ENCODE measurements around the gene KRT86.
"Not testable (repeated sequence)": the region's sequence is repeated elsewhere in the genome, so short reads cannot be mapped to it uniquely, and the experiment has no call there.

Gene KRT86

DNA sequence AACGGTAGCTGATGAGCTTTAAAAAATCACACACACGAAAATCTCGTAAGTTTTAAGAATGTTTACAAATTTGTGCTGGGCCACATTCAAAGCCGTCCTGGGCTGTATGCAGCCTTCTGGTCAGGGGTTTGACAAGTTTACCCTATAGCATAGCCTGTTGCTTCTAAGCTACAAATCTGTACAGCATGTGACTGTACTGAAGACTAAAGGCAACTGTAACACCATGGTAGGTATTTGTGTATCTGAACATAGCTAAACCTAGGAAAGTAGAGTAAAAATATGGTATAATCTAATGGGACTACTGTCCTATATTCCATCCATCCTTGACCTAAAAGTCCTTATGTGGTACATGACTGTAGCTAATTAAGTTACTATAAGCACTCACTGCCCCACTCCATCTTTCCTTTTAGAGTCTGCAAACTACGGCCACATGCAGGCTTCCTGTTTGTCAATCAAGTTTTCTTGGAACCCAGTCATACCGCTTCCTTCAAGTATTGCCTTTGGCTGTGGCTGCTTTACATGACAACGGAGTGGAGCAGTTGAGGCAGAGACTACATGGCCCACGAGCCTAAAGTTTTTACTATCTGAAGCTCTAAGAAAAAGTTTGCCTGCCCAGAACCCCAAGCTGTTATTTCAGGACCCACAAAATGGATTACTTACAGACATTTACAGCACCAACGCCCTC is 22.9 kb upstream of the KRT86 start:
- no peak overlapping the region for H3K4me3 ChIP-seq (ENCODE audit: low read depth, low read length)

DNA sequence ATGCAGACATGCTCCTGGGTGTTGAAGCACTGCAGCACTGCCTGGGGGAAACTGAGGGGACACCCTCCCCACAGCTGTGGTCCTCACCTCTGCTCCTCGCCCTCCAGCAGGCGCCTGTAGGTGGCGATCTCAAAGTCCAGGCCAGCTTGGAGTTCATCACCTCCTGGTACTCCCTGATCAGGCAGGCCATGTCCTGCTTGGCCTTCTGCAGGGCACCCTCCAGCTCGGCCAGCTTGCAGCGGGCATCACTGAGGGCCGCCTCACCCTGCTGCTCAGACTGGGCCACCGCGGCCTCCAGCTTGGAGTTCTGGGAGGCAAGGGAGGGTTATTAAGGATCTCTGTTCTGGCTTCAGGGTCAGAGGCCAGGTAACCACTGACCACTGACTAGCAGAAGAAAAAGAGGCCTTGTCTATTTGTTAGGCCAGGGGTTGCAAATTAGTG is 22.2 kb upstream of the KRT86 start:
- not testable (repeated sequence) for H3K4me3 ChIP-seq (ENCODE audit: low read depth, low read length)

DNA sequence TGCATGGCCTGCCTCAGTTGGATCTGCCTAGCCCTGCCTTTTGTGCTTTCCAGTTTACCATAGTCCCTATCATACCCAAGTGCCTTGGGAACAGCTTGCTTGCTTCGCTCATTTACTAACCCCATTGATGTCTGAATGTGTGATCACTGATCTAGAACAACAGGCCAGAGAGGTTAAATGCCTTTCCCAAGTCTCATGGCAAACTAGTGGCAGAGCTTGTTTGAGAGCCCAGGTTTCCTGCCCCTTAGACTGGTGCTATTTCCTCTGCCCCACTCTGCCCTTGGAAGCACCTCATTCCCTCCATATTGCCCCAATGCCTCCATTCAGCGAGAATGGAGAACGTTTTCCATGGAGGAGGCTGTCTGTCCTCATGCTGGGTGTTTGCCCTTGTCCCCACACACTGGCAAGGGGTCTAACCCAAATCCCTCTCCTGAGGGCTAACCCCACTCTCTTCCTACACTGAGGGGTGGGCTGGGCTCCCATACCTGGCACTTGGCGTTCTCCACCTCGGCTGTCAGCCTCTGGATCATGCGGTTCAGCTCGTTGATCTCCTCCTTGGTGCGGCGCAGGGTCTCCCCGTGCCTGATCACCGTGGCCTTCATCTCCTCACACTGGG is 21.6 kb upstream of the KRT86 start:
- no peak overlapping the region for H3K4me3 ChIP-seq (ENCODE audit: low read depth, low read length)

DNA sequence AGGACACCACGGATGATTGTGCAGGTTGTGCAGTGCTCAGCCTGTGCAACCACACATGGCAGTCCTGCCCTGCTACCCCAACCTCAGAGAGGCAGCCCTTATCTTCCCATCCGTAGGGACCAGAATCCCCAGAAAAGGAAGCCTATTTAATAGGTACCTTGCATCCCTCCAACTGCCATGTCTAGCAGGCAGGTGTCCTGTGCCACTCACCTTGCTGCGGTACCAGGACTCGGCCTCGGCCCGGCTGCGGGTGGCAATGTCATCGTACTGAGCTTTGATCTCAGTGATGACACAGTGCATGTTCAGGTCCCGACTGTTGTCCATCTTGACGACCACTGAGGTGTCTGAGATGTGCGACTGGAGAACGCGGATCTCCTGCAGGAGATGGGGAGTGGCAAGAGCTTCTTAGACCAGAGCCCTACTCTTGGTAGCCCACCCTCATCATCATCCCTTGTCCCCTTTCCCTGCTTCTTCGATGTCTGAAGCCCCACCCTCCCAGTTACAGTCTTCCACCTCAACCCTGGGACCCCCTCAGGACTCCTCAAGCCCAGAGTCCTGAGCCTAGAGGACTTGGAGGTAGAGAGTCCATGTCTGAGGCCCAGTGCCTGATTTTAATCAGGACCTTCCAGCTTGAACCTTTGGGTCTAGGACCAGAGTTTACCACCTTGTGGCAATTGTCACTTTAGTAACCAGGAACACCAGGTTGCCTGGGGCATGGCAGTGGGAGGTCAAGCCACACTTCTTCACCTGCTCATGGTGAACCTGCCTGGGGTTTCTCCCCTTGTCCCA is 20.9 kb upstream of the KRT86 start:
- H3K4me3 ChIP-seq (ENCODE audit: low read depth, low read length) = no peak overlapping the region

DNA sequence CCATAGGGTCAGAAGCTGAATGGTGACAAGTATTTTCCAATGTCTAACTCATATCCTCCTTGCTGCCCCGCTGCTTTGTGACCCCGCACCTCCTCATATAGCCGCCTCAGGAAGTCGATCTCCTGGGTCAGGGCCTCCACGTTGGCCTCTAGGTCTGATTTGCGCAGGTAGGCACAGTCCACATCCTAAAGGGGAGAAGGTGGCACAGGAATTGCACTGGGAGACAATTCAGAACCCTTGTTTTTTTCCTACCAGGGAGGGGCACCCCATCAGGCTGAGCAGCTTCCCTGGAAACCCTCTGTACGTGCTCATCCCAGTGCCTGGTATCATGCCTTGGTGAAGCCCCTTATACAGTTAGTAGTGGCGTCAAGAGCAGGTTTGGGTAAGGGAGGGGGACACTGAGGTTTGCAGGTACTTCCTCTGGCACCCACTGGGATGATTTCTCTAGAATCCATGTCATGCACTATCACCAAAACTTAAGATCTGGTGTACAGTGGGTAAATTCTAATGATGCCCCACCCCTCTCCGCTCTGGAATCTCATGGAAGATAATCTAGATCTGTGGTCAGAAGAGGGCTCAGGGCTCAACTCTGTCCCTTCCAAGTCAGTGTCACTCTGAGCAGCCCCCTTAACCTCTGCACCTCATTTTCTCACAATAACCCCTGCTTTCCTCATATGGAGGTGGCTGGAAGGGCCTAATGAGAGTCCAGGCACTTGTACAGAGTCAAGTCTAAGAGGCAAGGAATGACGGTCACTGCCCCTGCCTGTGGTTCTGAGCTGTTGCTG is 20.1 kb upstream of the KRT86 start:
- no peak overlapping the region for H3K4me3 ChIP-seq (ENCODE audit: low read depth, low read length)

DNA sequence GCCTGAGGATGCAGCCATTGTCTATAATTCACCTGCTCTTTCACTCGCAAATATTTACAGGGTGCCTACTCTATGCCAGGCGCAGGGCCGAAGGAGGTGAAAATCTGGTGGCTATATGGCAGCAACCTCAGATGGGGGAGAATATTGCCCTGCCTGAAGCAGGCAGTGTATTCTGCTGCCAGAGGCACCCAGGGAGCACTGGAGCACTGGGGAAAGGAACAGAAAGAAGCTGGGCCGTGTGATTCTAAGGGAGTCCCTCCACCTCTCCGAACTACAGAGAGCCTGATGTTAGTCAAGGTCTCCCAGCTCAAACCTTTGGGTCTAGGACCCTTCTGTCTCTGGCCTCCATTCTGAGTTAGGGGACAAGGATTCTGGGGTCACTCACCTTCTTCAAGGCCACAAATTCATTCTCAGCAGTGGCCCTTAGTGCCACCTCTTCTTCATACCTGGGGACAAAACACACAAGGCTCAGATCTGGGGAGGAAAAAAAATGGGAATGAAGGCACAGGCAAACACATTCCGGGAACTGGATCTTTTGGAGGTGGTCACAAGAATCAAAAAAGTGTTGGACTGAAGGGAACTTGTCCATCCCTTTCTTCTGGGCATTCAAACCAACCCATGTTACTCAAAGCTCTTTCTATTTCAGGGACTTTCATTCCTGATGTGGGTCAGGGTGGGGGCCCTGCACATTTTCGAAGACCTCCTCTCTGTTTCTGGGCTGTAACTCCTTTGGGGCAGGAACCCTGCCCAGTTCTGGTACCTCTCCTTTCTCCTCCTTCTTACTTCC is 19.3 kb upstream of the KRT86 start:
- H3K4me3 ChIP-seq (ENCODE audit: low read depth, low read length) = no peak overlapping the region

DNA sequence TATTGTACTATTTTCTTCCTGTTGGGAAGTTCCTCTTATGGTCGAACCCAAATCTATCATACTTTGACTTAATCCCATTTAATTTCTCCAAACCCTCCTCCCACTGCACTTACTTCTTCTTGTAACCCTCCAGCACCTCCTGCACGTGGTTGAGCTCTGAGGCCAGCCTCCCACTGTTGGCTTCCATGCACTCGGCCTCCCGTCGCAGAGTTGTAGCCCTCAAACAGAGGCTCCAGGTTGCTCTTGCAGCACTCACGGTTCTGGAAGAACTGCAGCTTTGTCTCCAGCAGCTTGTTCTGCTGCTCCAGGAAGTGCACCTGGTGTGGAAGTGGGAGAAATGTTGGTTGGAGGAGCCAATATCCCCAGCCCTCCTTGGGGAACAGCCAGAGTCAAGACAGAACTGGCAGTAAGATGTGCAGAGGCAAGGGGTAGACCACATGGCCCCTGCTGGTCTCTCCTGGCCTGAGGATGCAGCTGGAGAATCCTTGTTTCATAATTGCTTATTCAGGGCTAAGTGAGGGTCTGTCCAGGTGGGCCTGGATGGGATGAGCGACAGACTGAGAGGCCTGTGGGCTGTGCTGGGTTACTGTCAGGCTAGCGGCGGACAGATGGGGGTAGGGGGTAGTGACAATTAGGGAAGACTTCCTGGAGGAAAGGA is 18.4 kb upstream of the KRT86 start:
- no peak overlapping the region for H3K4me3 ChIP-seq (ENCODE audit: low read depth, low read length)

DNA sequence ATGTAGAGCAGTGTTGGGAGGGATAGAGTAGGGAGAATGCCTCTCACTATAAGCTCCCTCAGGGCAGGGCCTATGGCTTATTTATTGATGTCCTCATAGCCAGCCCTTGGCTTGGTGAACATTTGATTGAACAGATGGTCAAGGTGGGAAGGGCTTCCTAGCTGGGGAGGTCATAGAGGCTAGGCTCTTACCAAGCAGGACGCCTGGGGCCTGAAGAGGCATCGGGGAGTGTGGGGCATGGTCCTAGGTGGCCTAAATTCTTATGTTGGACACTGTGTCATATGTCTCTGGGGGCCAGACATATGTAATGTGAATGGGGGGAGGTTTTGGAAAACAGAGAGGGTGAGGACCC is 17.9 kb upstream of the KRT86 start:
- no peak overlapping the region for H3K4me3 ChIP-seq (ENCODE audit: low read depth, low read length)

DNA sequence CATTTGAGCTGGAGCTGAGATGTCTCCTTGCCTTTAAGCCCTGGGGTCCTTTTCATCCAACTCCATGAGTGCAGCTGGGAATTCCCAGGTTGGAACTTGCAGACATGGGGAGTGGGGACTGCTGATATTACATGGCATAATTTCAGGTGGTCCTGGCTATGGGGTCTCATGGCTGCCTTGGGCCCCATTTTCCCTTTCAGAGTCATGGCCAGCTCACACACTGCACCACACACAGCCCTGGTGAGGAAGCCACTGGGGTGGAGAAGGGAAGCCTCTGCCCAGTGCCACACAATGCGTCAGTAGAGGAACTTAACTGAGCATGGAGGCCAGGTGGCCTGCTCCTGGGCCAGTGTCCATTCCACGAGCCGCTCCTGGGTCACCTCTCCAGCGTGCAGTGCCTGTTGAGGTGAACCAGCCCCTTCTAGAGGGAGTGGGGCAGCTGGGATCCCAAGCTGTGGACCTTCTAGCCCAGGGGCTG is 17.3 kb upstream of the KRT86 start:
- no peak overlapping the region for H3K4me3 ChIP-seq (ENCODE audit: low read depth, low read length)

DNA sequence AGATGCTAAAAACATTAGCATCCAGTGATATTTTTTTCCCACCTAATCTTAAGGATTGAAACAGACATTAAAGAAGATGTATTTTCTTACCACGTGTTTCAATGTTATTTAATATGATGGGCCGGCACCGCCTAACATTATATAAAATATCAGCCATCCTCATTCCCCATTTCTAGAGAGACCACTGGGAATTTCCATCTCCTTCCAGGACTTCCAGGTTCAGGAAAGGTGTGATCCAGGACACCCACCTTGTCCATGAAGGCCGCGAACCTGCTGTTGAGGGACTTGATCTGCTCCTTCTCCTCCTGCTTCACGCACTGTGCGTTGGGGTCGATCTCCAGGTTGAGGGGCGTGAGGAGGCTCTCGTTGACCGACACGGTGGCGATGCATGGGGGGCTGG is 16.5 kb upstream of the KRT86 start:
- H3K4me3 ChIP-seq (ENCODE audit: low read depth, low read length) = not testable (repeated sequence)

DNA sequence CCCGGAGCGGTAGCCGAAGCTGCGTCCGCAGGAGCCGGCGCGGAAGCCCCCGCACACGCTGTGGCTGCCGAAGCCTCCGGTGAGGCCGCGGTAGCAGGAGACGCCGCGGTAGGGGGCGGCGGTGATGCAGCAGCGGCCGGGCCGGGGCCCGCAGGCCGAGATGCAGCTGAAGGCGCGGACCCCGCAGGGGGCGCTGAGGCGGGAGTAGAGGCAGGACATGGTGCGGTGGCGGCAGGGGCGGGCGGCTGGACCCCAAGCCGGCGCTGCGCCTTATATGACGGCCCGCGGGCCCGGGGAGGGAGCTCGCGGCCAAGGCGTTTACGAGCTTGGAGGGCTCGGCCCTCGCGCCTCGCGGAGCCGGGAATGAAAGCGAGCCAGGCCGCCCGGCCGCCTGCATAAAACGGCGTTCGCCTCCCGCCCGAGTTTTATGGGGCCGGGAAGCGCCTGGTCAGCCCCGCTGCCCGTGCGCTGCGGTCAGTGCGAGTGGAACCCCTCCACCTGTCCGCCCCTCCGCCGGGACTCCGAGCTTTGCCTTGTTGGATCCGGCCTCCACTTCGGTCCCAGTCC is 16.0 kb upstream of the KRT86 start:
- H3K4me3 ChIP-seq (ENCODE audit: low read depth, low read length) = no peak overlapping the region

DNA sequence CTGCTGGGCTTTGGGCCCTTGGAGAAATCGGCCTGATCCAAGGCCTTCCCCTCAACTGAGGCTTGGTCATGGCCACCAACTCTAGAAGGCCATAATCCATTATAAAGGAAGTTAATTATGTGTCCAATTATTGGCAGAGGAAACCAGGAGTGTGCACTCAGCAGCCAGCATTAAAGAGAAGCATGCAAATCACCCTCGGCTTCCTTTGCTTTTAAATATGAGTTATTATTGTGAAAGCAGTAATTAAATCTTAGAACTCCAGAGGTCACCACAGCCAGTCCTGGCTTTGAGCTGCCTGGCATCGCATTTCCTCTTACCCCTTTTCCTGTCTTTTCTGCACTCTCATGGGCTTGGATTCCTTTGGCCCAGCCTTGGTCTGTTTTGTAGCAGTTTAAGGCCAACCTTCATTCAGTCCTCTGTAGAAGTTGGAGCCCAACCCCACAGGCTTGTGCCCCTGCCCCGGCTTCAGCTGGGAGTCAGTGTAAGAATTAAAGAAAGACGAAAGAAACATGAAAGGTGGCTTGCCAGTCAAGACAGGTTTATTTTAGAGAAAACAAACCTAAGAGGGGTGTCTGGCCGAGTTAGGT is 14.7 kb upstream of the KRT86 start:
- H3K4me3 ChIP-seq (ENCODE audit: low read depth, low read length) = no peak overlapping the region

DNA sequence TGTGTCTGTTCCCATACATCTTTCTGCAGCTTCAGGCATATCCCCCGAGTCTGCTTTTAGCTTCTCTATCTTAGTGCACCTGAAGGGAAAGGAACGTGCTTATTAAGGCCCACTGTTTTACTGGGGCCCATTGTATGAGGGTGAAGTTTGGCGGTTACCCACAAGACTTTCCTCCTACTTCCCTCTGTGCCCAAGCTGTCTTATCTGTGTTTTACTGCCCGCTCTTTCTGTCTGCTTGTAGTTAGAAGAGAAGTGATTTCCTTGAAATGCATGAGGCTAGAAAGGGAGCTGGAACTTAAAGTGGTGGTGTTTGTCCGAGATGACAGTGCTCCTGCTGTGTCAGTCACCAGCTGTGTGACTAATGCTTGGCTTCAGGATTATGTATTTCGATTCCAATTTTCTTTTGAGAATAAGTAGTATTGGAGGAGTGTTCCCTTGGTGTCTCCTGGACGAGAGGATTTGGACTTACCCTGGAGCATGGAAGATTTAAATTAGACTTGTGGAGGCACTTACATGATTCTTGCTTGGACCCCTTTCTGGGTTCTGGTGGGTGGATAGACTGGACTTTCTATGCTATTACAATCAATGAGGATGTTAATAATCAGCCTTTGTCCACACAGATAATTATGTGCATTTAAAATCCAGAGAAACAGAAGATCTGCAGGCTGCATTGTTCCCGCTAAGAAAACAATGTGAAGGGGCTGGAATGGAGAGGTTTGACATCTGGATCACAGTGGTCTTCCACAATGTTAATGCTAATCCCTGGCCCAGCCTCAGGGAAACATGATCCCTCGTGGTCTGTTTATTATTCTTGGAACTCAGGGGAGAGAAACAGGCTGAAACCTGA is 13.9 kb upstream of the KRT86 start:
- no peak overlapping the region for H3K4me3 ChIP-seq (ENCODE audit: low read depth, low read length)

DNA sequence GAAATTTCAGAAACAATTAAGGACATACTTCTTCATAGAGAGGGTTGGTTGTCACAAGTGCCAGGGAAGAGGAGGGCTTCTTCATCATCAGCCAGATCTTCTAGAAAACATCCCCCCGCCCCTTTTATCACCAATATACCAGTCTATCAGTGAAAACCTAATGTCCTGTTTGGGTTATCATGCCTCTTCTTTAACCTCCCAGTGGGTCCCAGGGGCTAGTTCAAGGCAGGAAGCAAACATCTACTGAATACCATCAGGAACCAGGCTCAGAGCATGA is 13.3 kb upstream of the KRT86 start:
- no peak overlapping the region for H3K4me3 ChIP-seq (ENCODE audit: low read depth, low read length)

DNA sequence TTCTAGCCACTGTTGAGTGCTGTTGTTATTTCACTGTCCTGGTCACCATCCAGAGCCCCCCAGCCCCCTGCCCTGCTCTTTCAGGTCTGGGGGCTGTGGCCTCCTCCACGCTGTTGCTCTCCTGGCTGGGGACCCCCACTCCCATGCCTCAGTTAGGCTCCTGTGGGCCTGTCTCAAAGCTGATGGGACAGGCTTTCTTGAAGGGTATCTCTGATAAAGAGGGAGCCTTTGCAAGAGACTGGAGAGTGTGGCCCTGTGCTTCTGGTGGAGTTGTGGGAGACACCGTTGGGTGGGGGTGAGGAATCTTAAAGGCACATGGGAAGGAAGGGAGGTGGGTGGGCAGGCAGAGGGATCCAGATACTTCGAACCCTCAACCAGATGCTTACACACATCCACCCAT is 12.2 kb upstream of the KRT86 start:
- no peak overlapping the region for H3K4me3 ChIP-seq (ENCODE audit: low read depth, low read length)

DNA sequence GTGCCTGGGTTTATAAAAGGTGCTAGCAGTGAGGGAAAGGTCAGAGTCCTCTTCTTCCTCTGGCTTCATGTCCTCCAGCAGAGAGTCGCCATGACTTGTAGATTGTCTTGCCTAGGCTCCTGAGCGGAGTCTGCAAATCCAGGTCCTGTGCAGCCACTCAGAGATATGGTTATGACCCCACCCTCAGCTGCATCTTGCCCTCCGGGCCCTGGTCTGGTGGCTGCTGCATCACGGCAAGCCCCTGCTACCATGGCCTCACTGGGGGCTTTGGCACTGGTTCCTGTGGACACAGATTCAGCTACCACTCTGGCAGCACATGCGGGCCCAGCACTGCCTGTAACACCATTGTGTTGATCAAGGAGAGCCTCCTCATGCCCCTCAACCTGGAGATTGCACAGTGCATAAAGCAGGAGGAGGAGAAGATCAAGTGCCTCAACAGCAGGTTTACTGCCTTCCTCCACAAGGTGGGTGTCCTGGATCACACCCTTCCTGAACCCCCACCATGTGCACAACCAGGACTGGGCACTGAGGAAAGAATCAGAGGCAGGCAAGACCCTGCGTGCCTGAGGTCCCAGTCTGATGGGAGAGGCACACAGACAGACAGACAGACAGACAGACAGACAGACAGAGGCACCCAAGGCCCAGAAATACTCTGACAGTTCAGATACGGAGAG is 10.5 kb upstream of the KRT86 start:
- H3K4me3 ChIP-seq (ENCODE audit: low read depth, low read length) = no peak overlapping the region

DNA sequence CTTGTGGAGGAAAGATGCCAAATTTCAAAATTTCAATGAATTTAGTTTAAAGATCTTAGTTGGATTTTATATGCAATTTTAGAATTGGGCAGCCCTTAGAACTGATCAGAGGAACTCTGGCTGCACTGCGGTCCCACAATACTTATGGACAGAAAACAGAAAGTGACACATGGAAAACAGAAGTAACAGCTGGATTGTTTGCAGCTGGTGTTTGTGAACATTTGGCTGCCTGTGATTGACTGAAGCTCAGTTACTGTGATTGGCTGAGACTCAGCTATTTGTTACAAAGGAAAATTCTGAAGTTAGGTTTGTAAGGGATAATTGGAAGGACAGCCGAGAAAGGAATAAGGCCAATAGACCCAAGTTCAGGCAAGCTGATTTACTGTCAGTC is 10.0 kb upstream of the KRT86 start:
- no peak overlapping the region for H3K4me3 ChIP-seq (ENCODE audit: low read depth, low read length)

DNA sequence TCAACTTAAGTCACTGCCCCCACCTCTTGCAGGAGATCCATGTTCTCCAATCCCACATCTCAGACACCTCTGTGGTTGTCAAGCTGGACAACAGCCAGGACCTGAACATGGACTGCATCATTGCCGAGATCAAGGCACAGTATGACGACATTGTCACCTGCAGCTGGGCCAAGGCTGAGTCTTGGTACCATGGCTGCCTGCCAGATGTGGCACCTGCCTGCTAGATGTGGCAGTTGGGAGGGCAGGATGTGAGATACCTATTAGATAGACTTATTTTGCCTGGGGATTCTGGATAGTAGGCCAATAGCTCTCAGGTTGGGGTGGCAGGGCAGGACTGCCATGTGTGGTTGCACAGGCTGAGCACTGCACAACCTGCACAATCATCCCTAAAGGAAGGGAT is 7.9 kb upstream of the KRT86 start:
- no peak overlapping the region for H3K4me3 ChIP-seq (ENCODE audit: low read depth, low read length)
